HEK293T (cell line): ENCODE measurements around the gene KCTD15.

ENCODE experiments used
- FOXM1 ChIP-seq: fragments of 450-650 bp; IDR thresholded peaks from 2 replicates; pipeline ENCODE4 v1.6.1; 2017; ENCODE audit warnings: mild to moderate bottlenecking, borderline replicate concordance
- NFRKB ChIP-seq: fragments of 450-650 bp; IDR thresholded peaks from 2 replicates; pipeline ENCODE4 v1.6.1; 2016; ENCODE audit warnings: mild to moderate bottlenecking, moderate library complexity
- TARDBP ChIP-seq: fragments of 450-650 bp; IDR thresholded peaks from 2 replicates; pipeline ENCODE4 v1.6.1; 2016

GRCh38 chr19:33777351-33777750 lies 19.3 kb upstream of the KCTD15 start:
- no peak for TF ChIP-seq TARDBP
- no peak for TF ChIP-seq NFRKB
- no peak for TF ChIP-seq FOXM1
